NCI-H345 treated with DMSO at 0.1 percent for 48 hours (cell line): ENCODE data around the gene CDKN2B.
"Not testable (repeated sequence)": the region's sequence is repeated elsewhere in the genome, so short reads cannot be mapped to it uniquely, and the experiment has no call there.

Experiments
- DNase-seq: peaks from one replicate; lab custom pipeline; 2025; ENCODE audit not compliant: unreplicated experiment; lab: John Stamatoyannopoulos, UW

The CDKN2B gene

GRCh38 chr9:21969951-21970799, 38.9 kb downstream of the CDKN2B start:
- no peak for DNase-seq

GRCh38 chr9:21969011-21969940, 39.8 kb downstream of the CDKN2B start:
- no peak for DNase-seq

DNA sequence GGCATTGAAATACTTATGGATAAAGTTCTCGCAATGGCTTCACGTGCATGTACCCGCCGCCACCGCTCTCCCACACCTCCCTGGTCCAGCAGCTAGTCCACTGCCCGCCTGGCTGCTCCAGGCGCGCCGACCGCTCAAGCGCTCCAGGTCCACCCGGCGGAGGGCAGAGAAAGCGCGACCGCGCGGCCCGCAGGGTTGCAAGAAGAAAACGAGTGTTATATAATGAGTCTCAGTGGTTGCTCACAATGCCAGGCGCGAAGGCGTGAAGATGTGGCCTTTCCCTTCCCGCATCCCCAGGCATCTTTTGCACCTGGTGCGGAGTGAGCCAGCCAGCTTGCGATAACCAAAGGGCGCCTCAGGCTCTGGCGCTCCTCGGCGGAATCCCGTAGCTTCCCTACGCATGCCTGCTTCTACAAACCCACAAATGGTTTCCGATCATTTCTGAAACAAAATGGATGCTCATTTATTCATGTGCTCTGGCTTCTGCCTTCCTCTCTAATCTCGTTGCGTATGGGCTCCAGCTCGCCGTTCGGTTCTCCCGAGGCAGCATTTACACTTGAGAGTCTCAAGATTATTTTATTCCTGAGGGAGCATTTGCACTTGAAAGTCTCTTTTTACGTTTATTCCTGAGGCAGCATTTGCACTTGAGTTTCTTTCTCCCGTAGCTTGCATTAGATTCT, 40.6 kb downstream of the CDKN2B start:
- no peak for DNase-seq

GRCh38 chr9:21967702-21968101, 41.4 kb downstream of the CDKN2B start:
- DNase-seq, result no peak

DNA sequence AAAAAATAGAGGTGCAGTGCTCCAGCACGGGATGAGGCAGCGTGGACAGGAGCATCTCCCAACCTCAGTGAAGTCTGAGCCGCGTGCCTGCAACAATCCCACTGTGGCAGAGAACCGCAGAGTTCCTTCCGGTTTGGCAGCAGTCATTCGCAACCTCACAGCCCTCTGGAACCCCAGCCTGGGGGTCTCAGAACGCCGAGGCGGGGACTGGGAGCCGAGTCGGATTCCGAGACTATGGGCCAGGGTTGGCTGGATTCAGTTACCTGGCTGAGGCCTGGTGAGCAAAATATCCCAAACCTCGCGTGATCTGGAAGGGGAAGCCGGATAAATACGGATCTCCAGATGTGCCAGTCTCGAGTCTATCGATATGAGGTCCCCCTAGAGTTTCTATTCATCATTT, 41.9 kb downstream of the CDKN2B start:
- no peak for DNase-seq

DNA sequence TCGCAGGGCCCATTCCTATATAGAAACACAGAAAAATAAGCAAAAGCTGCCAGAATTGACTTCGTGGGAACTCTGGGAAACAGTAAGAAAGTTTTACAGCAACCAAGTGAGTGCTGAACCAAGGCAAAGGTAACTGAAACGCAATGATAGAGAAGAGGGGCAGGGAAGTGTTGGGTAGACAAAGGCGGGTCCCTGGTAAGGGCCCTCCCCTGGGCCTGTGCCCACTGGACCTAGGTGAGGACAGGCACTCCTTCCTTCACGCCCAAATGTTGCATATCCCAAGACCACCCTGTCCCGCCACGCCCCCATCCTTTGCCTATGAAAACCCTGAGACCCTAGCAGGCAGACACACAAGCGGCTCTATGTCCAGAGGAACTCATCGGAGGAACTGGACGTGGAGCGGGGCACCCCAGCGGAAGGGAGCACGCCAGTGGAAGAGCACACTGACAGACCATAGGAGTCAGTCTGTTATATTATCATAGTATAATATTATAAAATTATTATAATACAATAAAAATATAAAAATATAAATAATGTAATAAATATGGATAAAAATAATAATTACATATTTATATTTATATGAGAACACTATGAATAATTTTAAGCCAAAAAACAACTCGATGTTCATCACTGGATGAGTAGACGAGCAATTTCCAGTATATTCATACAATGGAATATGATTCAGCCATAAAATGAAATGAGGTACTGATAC, 42.8 kb downstream of the CDKN2B start:
- DNase-seq, result no peak

DNA sequence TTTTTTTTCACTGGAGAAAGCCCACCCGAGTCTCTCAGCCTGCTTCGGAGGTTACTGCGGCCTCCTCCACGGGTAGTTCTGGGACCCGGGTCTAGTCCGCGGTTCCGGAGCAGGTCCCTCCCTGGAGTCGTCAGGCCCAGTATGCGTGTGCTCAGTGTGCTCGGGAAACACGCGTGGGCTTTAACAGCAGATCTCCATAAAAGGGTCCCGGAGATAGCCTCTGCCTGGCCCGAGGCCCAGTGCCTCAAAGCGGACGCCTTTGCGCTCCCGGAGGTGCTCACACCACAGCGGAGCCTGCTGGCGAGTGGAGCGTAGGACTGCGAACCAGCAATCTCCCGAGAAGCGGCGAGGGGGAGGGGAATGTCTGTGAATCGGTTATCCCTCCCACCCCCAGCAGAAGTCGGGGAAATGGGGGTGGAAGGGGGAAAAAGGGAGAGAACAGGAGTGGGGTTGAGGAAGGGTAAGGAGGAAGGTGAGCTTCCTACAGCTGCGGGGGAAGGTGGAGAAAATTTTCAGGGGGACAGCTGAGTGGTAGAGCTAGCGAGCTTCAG, 43.6 kb downstream of the CDKN2B start:
- DNase-seq, result no peak

- DNase-seq, result no peak
Observed at GRCh38 chr9:21964925-21965385, 44.1 kb downstream of the CDKN2B start.

DNA sequence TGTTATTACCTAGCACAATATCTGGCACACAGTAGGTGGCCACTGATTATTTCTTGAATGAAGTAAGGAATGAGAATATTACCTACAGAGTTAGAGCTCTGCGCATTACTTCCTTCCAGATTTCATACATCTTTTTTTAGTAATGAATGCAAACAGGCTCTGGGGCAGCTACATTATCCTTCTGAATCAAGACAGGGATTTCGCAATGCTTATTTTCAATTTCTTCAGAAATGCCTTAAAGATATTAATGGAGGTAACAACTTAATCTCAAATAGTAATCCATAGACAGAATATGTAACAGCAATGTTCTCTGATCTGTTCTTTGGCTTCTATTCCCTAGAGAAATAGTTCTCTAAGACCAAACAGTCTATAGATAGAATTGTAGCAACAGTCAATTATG, 47.5 kb downstream of the CDKN2B start:
- no peak for DNase-seq

DNA sequence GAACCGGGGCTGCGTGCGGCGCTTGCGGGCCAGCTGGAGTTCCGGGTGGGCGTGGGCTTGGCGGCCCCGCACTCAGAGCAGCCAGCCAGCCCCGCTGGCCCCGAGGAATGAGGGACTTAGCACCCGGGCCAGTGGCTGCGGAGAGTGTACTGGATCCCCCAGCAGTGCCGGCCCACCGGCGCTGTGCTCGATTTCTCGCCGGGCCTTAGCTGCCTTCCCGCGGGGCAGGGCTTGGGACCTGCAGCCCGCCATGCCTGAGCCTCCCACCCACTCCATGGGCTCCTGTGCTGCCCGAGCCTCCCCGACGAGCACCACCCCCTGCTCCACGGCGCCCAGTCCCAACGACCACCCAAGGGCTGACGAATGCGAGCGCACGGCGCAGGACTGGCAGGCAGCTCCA, 49.8 kb downstream of the CDKN2B start:
- not testable (repeated sequence) for DNase-seq

DNA sequence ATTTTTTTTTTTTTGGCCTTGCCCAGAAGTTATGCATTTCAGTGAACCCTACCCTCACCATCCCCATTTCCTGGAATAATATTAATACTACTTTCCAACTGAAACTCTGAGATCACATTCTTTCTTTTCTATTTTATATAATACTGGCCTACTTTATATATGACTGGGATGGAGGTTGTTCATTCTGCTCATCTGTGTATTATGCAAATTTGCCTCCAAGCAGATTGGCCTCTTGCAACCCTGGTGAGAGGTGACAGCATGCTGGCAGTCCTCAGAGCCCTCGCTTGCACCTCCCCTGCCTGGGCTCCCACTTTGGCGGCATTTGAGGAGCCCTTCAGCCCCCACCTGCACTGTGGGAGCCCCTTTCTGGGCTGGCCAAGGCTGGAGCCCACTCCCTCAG, 50.3 kb downstream of the CDKN2B start:
- DNase-seq, result no peak
